ENCODE data around the gene PTGR3.

DNA sequence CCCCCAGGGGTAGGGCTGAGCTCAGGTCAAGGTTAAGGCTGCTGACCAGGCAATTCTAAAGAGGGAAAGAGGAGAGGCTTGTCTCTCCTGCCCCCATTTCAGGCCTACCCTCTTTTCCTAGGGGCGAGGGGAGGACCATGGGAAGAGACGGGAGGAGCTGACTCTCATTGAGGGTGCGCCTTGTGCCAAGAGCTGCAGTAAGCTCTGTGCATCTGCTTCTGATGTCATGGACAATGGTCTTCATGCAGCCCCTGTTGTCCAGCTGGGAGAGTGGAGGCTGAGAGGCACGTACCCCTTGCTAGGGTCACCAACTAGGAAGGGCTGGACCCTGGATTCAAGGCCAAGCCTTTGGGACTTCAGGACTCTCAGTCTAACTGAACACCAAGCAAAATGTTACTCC is 45.2 kb downstream of the PTGR3 start:
- no peak for TF ChIP-seq EZH2 (IDR thresholded peaks at IDR 0.05; ENCODE audit: borderline replicate concordance, low read length)
- TF ChIP-seq, protein P1, sequence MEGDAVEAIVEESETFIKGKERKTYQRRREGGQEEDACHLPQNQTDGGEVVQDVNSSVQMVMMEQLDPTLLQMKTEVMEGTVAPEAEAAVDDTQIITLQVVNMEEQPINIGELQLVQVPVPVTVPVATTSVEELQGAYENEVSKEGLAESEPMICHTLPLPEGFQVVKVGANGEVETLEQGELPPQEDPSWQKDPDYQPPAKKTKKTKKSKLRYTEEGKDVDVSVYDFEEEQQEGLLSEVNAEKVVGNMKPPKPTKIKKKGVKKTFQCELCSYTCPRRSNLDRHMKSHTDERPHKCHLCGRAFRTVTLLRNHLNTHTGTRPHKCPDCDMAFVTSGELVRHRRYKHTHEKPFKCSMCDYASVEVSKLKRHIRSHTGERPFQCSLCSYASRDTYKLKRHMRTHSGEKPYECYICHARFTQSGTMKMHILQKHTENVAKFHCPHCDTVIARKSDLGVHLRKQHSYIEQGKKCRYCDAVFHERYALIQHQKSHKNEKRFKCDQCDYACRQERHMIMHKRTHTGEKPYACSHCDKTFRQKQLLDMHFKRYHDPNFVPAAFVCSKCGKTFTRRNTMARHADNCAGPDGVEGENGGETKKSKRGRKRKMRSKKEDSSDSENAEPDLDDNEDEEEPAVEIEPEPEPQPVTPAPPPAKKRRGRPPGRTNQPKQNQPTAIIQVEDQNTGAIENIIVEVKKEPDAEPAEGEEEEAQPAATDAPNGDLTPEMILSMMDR (IDR thresholded peaks at IDR 0.05; ENCODE audit: low read length) = no peak

Data from OCI-LY1 (cell line).